Measurements from ENCODE around the gene HMGN3. TPM values are rescaled to one million over a fixed set of nuclear protein-coding genes. Genes with fewer than 3 reads are reported as not detected.

HMGN3 gene
- total RNA-seq, 6 experiments from 2014 or later = 26.7 to 41.2 (median 28.6) TPM

DNA sequence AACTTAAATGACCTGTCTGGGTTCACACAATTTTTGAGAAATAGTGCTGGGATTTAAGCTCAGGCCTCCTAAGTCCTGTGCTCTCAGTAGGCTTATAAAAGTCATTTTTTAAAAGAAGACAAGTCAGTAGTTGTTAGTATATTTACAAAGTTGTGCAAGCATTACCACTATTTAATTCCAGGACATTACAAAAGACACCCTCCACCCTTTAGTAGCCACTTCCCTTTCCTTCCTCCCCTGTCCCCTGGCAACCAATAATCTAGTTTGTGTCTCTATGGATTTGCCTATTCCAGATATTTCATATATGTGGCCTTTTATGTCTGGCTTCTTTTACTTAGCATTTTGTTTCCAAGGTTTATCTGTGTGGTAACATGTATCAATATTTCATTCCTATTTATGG, 37.6 kb downstream of the HMGN3 start:
- H3K27me3 Mint-ChIP-seq (ENCODE audit: insufficient read depth) = no peaks in the 10 kb centered on the region; the same call in 1 of the 2 replicates
- DNase-seq = no peak
- H3K4me1 Mint-ChIP-seq (ENCODE audit: low read depth) = no peaks in the 10 kb centered on the region
- no peak overlapping the region for H3K27ac Mint-ChIP-seq
- no peak overlapping the region for H3K4me3 Mint-ChIP-seq
- TF ChIP-seq, protein P1, sequence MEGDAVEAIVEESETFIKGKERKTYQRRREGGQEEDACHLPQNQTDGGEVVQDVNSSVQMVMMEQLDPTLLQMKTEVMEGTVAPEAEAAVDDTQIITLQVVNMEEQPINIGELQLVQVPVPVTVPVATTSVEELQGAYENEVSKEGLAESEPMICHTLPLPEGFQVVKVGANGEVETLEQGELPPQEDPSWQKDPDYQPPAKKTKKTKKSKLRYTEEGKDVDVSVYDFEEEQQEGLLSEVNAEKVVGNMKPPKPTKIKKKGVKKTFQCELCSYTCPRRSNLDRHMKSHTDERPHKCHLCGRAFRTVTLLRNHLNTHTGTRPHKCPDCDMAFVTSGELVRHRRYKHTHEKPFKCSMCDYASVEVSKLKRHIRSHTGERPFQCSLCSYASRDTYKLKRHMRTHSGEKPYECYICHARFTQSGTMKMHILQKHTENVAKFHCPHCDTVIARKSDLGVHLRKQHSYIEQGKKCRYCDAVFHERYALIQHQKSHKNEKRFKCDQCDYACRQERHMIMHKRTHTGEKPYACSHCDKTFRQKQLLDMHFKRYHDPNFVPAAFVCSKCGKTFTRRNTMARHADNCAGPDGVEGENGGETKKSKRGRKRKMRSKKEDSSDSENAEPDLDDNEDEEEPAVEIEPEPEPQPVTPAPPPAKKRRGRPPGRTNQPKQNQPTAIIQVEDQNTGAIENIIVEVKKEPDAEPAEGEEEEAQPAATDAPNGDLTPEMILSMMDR (IDR thresholded peaks at IDR 0.05) = no peak
- H3K9me3 Mint-ChIP-seq = no peaks in the 10 kb centered on the region
- no peaks in the 10 kb centered on the region for H3K36me3 Mint-ChIP-seq (ENCODE audit: low read depth)

DNA sequence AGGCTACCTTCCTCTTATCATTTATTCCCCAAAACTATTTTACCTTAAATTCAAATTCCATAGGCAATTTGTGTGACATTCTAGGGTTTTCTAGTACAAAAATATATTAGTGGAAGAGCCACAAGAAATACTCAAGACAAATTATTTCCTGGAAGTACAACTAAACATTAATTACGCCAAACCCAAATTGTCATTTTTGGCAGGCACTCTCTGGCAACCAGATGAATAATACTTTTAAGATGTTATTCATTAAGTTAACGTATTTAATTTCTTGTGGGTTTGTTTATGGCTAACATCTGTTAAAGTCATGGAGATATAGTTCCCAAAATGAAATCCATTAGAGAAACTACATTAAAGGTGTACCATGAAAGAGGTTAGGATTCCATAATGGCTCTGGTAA, 40.5 kb downstream of the HMGN3 start:
- DNase-seq = no peak
- Mint-ChIP-seq H3K4me1 (ENCODE audit: low read depth) (no peaks in the 10 kb centered on the region), H3K36me3 (ENCODE audit: low read depth) (no peaks in the 10 kb centered on the region), H3K27me3 (ENCODE audit: insufficient read depth) (peaks cover 2% of the 10 kb centered on the region; the same call in 1 of the 2 replicates), H3K27ac (no peak overlapping the region), H3K4me3 (no peak overlapping the region), H3K9me3 (no peaks in the 10 kb centered on the region)
- TF ChIP-seq, protein P1 (IDR thresholded peaks at IDR 0.05) = no peak

DNA sequence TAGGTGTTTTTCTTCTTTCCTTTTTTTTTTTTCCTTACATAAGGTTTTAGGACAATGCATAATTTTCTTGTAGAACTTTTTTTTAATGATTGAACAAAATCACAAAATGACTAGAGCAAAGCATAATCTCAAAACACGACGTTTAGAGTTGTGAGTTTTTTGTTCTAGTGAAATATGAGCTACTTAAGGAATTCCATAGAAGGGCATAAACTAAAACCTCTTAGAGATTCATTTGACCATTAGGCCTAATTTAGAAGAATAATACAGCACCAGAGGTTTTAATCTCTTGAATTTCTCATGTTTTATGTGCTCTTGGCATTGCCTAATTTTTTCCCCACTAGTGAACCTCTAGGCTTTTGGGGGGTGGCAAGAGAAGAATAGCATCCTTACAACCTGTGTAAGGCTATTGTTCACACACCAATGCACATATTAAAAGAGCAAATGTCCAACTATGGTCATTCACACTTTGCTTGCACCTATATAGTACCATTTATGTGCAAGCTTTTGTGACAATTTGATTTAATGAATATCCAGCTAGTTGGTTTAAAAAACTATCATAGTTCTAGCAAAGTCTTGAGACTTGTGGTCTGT, 44.6 kb downstream of the HMGN3 start:
- no peak overlapping the region for H3K27ac Mint-ChIP-seq
- no peaks in the 10 kb centered on the region for H3K36me3 Mint-ChIP-seq (ENCODE audit: low read depth)
- TF ChIP-seq, protein P1 (IDR thresholded peaks at IDR 0.05) = no peak
- no peak for DNase-seq
- no peaks in the 10 kb centered on the region for H3K9me3 Mint-ChIP-seq
- peaks cover 5% of the 10 kb centered on the region for H3K27me3 Mint-ChIP-seq (ENCODE audit: insufficient read depth)
- no peak overlapping the region for H3K4me3 Mint-ChIP-seq
- H3K4me1 Mint-ChIP-seq (ENCODE audit: low read depth) = no peaks in the 10 kb centered on the region

DNA sequence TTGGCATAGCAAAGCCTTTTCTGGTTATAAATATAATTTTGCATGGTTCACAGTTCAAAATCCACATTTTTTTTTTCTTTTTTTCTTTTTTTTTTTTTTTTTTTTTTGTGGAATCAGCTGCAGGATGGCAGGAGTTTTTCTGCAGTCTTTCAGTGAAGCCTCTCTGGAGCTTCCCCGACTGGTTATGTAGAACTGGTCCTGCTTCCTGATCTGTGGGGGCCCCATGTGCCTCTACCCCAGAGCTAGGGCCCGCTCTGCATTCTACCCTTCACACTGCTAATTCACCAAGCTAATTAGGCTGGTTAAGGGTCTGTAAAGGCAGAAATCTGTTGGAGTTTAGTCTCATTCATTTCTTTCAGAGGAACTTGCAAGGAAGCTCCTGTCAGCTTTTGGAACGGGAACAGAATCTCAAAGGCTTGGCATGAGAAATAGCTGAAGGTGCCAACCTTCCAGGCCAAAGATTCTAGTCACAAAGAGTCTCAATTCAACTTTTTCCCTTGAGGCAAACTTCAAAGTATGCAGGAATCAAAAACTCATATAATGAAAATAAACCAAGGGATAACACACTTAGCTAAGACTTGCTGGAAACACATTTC, 45.5 kb downstream of the HMGN3 start:
- TF ChIP-seq, protein P1 (IDR thresholded peaks at IDR 0.05) = no peak
- no peak for DNase-seq
- H3K27ac Mint-ChIP-seq = no peak overlapping the region
- no peaks in the 10 kb centered on the region for H3K36me3 Mint-ChIP-seq (ENCODE audit: low read depth)
- H3K27me3 Mint-ChIP-seq (ENCODE audit: insufficient read depth) = peaks cover 5% of the 10 kb centered on the region
- no peaks in the 10 kb centered on the region for H3K4me1 Mint-ChIP-seq (ENCODE audit: low read depth)
- no peak overlapping the region for H3K4me3 Mint-ChIP-seq
- no peaks in the 10 kb centered on the region for H3K9me3 Mint-ChIP-seq

DNA sequence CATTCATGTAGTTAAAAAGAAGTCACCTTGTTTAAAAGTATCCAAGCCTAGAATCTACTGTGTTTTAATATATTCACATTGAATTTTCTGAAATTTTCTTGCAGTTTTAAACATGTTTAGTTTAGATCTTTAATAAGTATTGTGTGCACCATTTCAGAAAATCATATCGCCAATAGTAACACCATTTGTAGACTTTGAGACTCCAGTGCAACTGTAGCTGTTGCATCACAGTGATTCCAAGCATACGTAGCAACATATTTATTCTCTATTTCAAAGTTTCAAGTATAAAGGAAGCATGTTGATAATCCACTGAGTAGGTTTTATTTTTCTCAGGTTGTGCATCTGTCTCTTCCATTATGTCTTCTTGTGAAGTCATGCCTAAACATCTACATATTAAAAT, 46.4 kb downstream of the HMGN3 start:
- Mint-ChIP-seq H3K27ac (no peak overlapping the region), H3K9me3 (no peaks in the 10 kb centered on the region), H3K36me3 (ENCODE audit: low read depth) (no peaks in the 10 kb centered on the region), H3K4me1 (ENCODE audit: low read depth) (no peaks in the 10 kb centered on the region), H3K27me3 (ENCODE audit: insufficient read depth) (peaks cover 5% of the 10 kb centered on the region), H3K4me3 (no peak overlapping the region)
- TF ChIP-seq, protein P1 (IDR thresholded peaks at IDR 0.05) = no peak
- no peak for DNase-seq

Measured in HFFc6 (cell line).